ENCODE results near the gene CENPP. TPM values are rescaled to one million over a fixed set of nuclear protein-coding genes. Genes with fewer than 3 reads are reported as not detected.

The CENPP gene
- total RNA-seq, 1 experiment from 2014 or later = 5.8 TPM

- DNase-seq (ENCODE audit: low spot score) = no peak
Observed at GRCh38 chr9:92655896-92656536, 330.3 kb downstream of the CENPP start.

- no peak for DNase-seq (ENCODE audit: low spot score)
Observed at GRCh38 chr9:92656537-92656925, 330.8 kb downstream of the CENPP start.

GRCh38 chr9:92657296-92658094 is 331.7 kb downstream of the CENPP start:
- DNase-seq (ENCODE audit: low spot score) = no peak

GRCh38 chr9:92658176-92658575 is 332.4 kb downstream of the CENPP start:
- no peak for DNase-seq (ENCODE audit: low spot score)

GRCh38 chr9:92658611-92659010 is 332.9 kb downstream of the CENPP start:
- DNase-seq (ENCODE audit: low spot score) = no peak

- no peak for DNase-seq (ENCODE audit: low spot score)
Observed at GRCh38 chr9:92659601-92660000, 333.8 kb downstream of the CENPP start.

- no peak for DNase-seq (ENCODE audit: low spot score)
Observed at GRCh38 chr9:92660266-92660665, 334.5 kb downstream of the CENPP start.

- DNase-seq (ENCODE audit: low spot score) = no peak
Observed at GRCh38 chr9:92661127-92661526, 335.4 kb downstream of the CENPP start.

GRCh38 chr9:92661743-92662142 is 336.0 kb downstream of the CENPP start:
- DNase-seq (ENCODE audit: low spot score) = no peak

- DNase-seq (ENCODE audit: low spot score) = no peak
Observed at GRCh38 chr9:92663126-92663525, 337.4 kb downstream of the CENPP start.

- DNase-seq (ENCODE audit: low spot score) = no peak
Observed at GRCh38 chr9:92663951-92664350, 338.2 kb downstream of the CENPP start.

- DNase-seq (ENCODE audit: low spot score) = no peak
Observed at GRCh38 chr9:92664394-92665152, 338.8 kb downstream of the CENPP start.

GRCh38 chr9:92665836-92666235 is 340.1 kb downstream of the CENPP start:
- DNase-seq (ENCODE audit: low spot score) = no peak

GRCh38 chr9:92666236-92666635 is 340.5 kb downstream of the CENPP start:
- DNase-seq (ENCODE audit: low spot score) = no peak

- DNase-seq (ENCODE audit: low spot score) = no peak
Observed at GRCh38 chr9:92666912-92667532, 341.3 kb downstream of the CENPP start.

- DNase-seq (ENCODE audit: low spot score) = peak; percentile 52
Observed at GRCh38 chr9:92668746-92669526, 343.2 kb downstream of the CENPP start.

GRCh38 chr9:92669527-92669889 is 343.8 kb downstream of the CENPP start:
- DNase-seq (ENCODE audit: low spot score) = no peak
